GM12878 (cell line): Measurements from ENCODE around the gene ADCY5. TPM values are rescaled to one million over a fixed set of nuclear protein-coding genes. Genes with fewer than 3 reads are reported as not detected.

Experiments used
- ATAC-seq: fragments of 200-7000 bp; cut with Tn5 transposase; 3 replicates; pipeline ENCODE4 v1.9.1; 2020; ENCODE audit warnings: mild to moderate bottlenecking, moderate library complexity
- BruUV-seq: library from RNA; stranded (reverse); fragments of 400-500 nt; replicated peaks from 2 replicates; lab custom pipeline; 2021; lab: Mats Ljungman, UMichigan
- CTCF ChIA-PET: fragments of 300-600 bp; sonication (Branson Sonifier 250); formaldehyde crosslinking; extraction: SDS; loops from one replicate; lab custom pipeline; 2021; ENCODE audit warnings: inconsistent platforms; lab: Yijun Ruan, JAX
- POLR2A ChIA-PET: fragments of 350-600 bp; formaldehyde crosslinking; extraction: SDS; loops from one replicate; lab custom pipeline; 2021; ENCODE audit warnings: inconsistent platforms; lab: Charles Lee
- RAD21 ChIA-PET: fragments of 300-600 bp; sonication (Branson Sonifier 250); formaldehyde crosslinking; loops from one replicate; lab custom pipeline; 2023; ENCODE audit warnings: antibody characterized with exemption; ENCODE audit not compliant: unreplicated experiment; lab: Charles Lee
- SMC1A ChIA-PET: fragments of 300-600 bp; sonication (Branson Sonifier 250); formaldehyde crosslinking; loops from one replicate; lab custom pipeline; 2023; ENCODE audit not compliant: unreplicated experiment, uncharacterized antibody; lab: Charles Lee
- DNase-seq: peaks from one replicate; pipeline ENCODE4 v3.0.0-alpha.2; 2011; ENCODE audit warnings: low read depth, low spot score
- FAIRE-seq: peaks from 3 replicates; lab custom pipeline; 2011; peaks lifted over from hg19 to GRCh38; lab: Jason Lieb, UNC
- H2AFZ ChIP-seq: 2 replicates; pipeline ENCODE4 v1.6.0; 2011; ENCODE audit warnings: low read depth, low read length, control low read depth; ENCODE audit not compliant: control insufficient read depth
- H3K27ac ChIP-seq: 2 replicates; pipeline ENCODE4 v1.5.1; 2011; ENCODE audit warnings: control low read depth; ENCODE audit not compliant: control insufficient read depth, insufficient read depth
- H3K27me3 ChIP-seq, 2 experiments: replicated peaks in 1 of 2; 2 replicates each; pipeline versions ENCODE4 v1.6.0 to v1.6.1; 2011; ENCODE audit warnings: low read length in 1 of 2; ENCODE audit not compliant: control insufficient read depth in 2 of 2, insufficient read depth in 2 of 2
- H3K36me3 ChIP-seq, 2 experiments: 2 replicates each; pipeline ENCODE4 v1.5.1; 2011; ENCODE audit warnings: low read length in 1 of 2; ENCODE audit not compliant: control insufficient read depth in 2 of 2, insufficient read depth in 2 of 2
- H3K4me1 ChIP-seq: 2 replicates; pipeline ENCODE4 v1.6.1; 2011; ENCODE audit warnings: mild to moderate bottlenecking, low read length, moderate library complexity, mixed read lengths; ENCODE audit not compliant: control insufficient read depth, insufficient read depth
- H3K4me2 ChIP-seq: 2 replicates; pipeline ENCODE4 v1.6.0; 2011; ENCODE audit warnings: control low read depth; ENCODE audit not compliant: control insufficient read depth, insufficient read depth
- H3K4me3 ChIP-seq: fragments of 200-600 bp; sonication (generic); 2 replicates; pipeline ENCODE4 v1.5.1; 2016
- H3K79me2 ChIP-seq: 2 replicates; pipeline ENCODE4 v1.6.0; 2011; ENCODE audit warnings: low read length; ENCODE audit not compliant: control insufficient read depth, insufficient read depth
- H3K9ac ChIP-seq: 2 replicates; pipeline ENCODE4 v1.8.0; 2011; ENCODE audit warnings: low read length, control low read depth, mixed read lengths; ENCODE audit not compliant: control insufficient read depth, insufficient read depth
- H3K9me3 ChIP-seq: replicated peaks from 3 replicates; pipeline ENCODE4 v1.5.1; 2011; ENCODE audit warnings: mild to moderate bottlenecking, low read length; ENCODE audit not compliant: control insufficient read depth, insufficient read depth
- H4K20me1 ChIP-seq: 2 replicates; pipeline ENCODE4 v1.6.0; 2011; ENCODE audit not compliant: control insufficient read depth, insufficient read depth
- ASH2L ChIP-seq: fragments of 300-600, 200-600 bp; sonication (generic); IDR thresholded peaks from 2 replicates; pipeline ENCODE4 v1.6.1; 2017; ENCODE audit warnings: low read depth, mild to moderate bottlenecking, borderline replicate concordance
- DPF2 ChIP-seq: fragments of 450-650 bp; IDR thresholded peaks from 2 replicates; pipeline ENCODE4 v1.6.1; 2017; ENCODE audit warnings: mild to moderate bottlenecking
- E2F4 ChIP-seq: IDR thresholded peaks from 2 replicates; pipeline ENCODE4 v1.6.1; 2012; ENCODE audit warnings: low read depth, low read length, improper control_type of control experiment
- FOS ChIP-seq: IDR thresholded peaks from 3 replicates; pipeline ENCODE4 v1.6.1; 2011; ENCODE audit warnings: borderline replicate concordance; ENCODE audit not compliant: insufficient read length; ENCODE audit errors: extremely low read depth
- HDGF ChIP-seq: fragments of 450-650 bp; IDR thresholded peaks from 2 replicates; pipeline ENCODE4 v1.6.1; 2016; ENCODE audit warnings: antibody characterized with exemption
- MYC ChIP-seq: IDR thresholded peaks from 2 replicates; pipeline ENCODE4 v1.6.1; 2011; ENCODE audit warnings: mild to moderate bottlenecking, low read length, moderate library complexity, inconsistent platforms; ENCODE audit not compliant: insufficient read depth, insufficient replicate concordance, insufficient read length, severe bottlenecking
- NFYA ChIP-seq: IDR thresholded peaks from 2 replicates; pipeline ENCODE4 v1.6.1; 2011; ENCODE audit warnings: low read depth, mild to moderate bottlenecking, low read length, improper control_type of control experiment, borderline replicate concordance
- NFYB ChIP-seq: IDR thresholded peaks from 2 replicates; pipeline ENCODE4 v1.6.1; 2011; ENCODE audit warnings: low read depth, mild to moderate bottlenecking, low read length, improper control_type of control experiment, moderate library complexity; ENCODE audit not compliant: insufficient read depth
- RBBP5 ChIP-seq: fragments of 200-600 bp; sonication (generic); conservative IDR thresholded peaks from 2 replicates; pipeline ENCODE4 v1.6.1; 2016
- SPI1 ChIP-seq: IDR thresholded peaks from 2 replicates; pipeline ENCODE4 v1.6.1; 2011; ENCODE audit warnings: low read depth, mild to moderate bottlenecking, low read length, moderate library complexity, borderline replicate concordance; ENCODE audit not compliant: insufficient read depth
- SREBF2 ChIP-seq: IDR thresholded peaks from 2 replicates; pipeline ENCODE4 v1.6.1; 2012; ENCODE audit warnings: mild to moderate bottlenecking, low read length
- SUZ12 ChIP-seq: fragments of 200-600 bp; sonication (generic); IDR thresholded peaks from one replicate; pipeline ENCODE4 v1.6.1; 2018; ENCODE audit warnings: antibody characterized with exemption, mild to moderate bottlenecking; ENCODE audit not compliant: unreplicated experiment
- YBX1 ChIP-seq: fragments of 450-650 bp; IDR thresholded peaks from 2 replicates; pipeline ENCODE4 v1.6.1; 2016; ENCODE audit warnings: antibody characterized with exemption
- ZNF384 ChIP-seq: IDR thresholded peaks from 2 replicates; pipeline ENCODE4 v1.6.1; 2012; ENCODE audit warnings: low read depth, mild to moderate bottlenecking, low read length, improper control_type of control experiment, borderline replicate concordance
- WGBS: methylation state at CpG from one replicate; pipeline ENCODE4 v1.1.6; 2016; ENCODE audit warnings: low lambda C conversion rate; ENCODE audit not compliant: insufficient replicate concordance, insufficient coverage; ENCODE audit errors: missing lambda C conversion rate; 5-methylcytosine and 5-hydroxymethylcytosine counted together
- in situ Hi-C: fragments of 300-500 bp; cut with MboI; formaldehyde crosslinking; loops from 9 replicates; pipeline ENCODE4 v1.14.3; 2018; ENCODE audit warnings: mixed read lengths
- intact Hi-C: fragments of 100-400 bp; cut with micrococcal nuclease; formaldehyde crosslinking; loops from one replicate; pipeline ENCODE4 v1.14.2; 2022; ENCODE audit not compliant: unreplicated experiment
- polyA plus RNA-seq, 11 experiments: library from polyadenylated mRNA; depleted of rRNA in 4 of 11; unstranded in 6 of 11; stranded (reverse) in 5 of 11; fragments of >200 nt; fragmentation: Nextera tagmentation in 4 of 11; fragmentation: Illumina TruSeq in 1 of 11; extraction: Ambion mirVana in 4 of 11; extraction: Trizol in 1 of 11; gene quantifications; 1 replicate in 1 of 11; 2 replicates in 10 of 11; pipeline versions ENCODE4 v1.2.1 to v1.2.3, GENCODE V29; 2011 to 2016; ENCODE audit warnings: inconsistent platforms in 2 of 11, missing spikeins in 2 of 11, low read depth in 1 of 11
- total RNA-seq, 4 experiments: library from RNA; depleted of rRNA in 3 of 4; stranded (reverse); fragments of >200 nt in 3 of 4; fragmentation: Illumina TruSeq in 1 of 4; extraction: Trizol in 1 of 4; gene quantifications; 2 replicates each; pipeline versions ENCODE4 v1.2.1 to v1.2.3, GENCODE V29; 2013 to 2021
- TF ChIP-seq, protein P1 (sequence below): IDR thresholded peaks from 2 replicates; pipeline ENCODE4 v1.6.1; 2011; ENCODE audit warnings: borderline replicate concordance, low read depth, mild to moderate bottlenecking, moderate library complexity, mixed read lengths, low read length; ENCODE audit not compliant: insufficient read depth; ENCODE audit errors: extremely low read length
- TF ChIP-seq, protein P2 (sequence below): fragments of 450-650 bp; IDR thresholded peaks from 2 replicates; pipeline ENCODE4 v1.6.1; 2017; ENCODE audit warnings: mild to moderate bottlenecking, moderate library complexity

The ADCY5 gene
- total and polyA plus RNA-seq, 10 of the 15 experiments (the other 5 are each of a cell fraction or from before 2014, with no cell fraction given): under 0.01 to 0.24 (median 0.02) TPM; not detected in 4

GRCh38 chr3:123423806-123424205 lies 25.1 kb downstream of the ADCY5 start:
- H3K27ac ChIP-seq: no peak overlapping the region
- H3K9me3 ChIP-seq: no peaks in the 10 kb centered on the region
- ChIA-PET RAD21 (no interaction called here), POLR2A (no interaction called here), SMC1A (no interaction called here), CTCF (no interaction called here)
- DNase-seq (no peak), ATAC-seq (no peak), FAIRE-seq (no peak)
- in situ Hi-C loops (no loop called here), intact Hi-C loops (no loop called here)
- H3K4me2 ChIP-seq: no peak overlapping the region
- no peak overlapping the region for H2AFZ ChIP-seq
- H3K4me1 ChIP-seq: no peaks in the 10 kb centered on the region
- H4K20me1 ChIP-seq: no peaks in the 10 kb centered on the region
- H3K79me2 ChIP-seq: no peaks in the 10 kb centered on the region
- no TSS peak for BruUV-seq
- H3K9ac ChIP-seq: no peak overlapping the region
- H3K36me3 ChIP-seq: no peaks in the 10 kb centered on the region
- H3K27me3 ChIP-seq: peaks cover 0 to 3% of the 10 kb centered on the region in 2 experiments; a peak in 3 of 4 replicates
- WGBS: under 1% methylated on average over 7 of the region's 7 CpGs
- H3K4me3 ChIP-seq: no peak overlapping the region
- TF ChIP-seq ASH2L: no peak
- no peak for TF ChIP-seq NFYA
- no peak for TF ChIP-seq E2F4
- TF ChIP-seq, protein P1, sequence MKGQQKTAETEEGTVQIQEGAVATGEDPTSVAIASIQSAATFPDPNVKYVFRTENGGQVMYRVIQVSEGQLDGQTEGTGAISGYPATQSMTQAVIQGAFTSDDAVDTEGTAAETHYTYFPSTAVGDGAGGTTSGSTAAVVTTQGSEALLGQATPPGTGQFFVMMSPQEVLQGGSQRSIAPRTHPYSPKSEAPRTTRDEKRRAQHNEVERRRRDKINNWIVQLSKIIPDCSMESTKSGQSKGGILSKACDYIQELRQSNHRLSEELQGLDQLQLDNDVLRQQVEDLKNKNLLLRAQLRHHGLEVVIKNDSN: no peak
- no peak for TF ChIP-seq ZNF384
- TF ChIP-seq SPI1: no peak
- no peak for TF ChIP-seq SUZ12
- TF ChIP-seq FOS: no peak
- no peak for TF ChIP-seq RBBP5
- no peak for TF ChIP-seq NFYB
- no peak for TF ChIP-seq HDGF
- no peak for TF ChIP-seq SREBF2
- no peak for TF ChIP-seq DPF2
- TF ChIP-seq MYC: no peak
- no peak for TF ChIP-seq YBX1
- TF ChIP-seq, protein P2, sequence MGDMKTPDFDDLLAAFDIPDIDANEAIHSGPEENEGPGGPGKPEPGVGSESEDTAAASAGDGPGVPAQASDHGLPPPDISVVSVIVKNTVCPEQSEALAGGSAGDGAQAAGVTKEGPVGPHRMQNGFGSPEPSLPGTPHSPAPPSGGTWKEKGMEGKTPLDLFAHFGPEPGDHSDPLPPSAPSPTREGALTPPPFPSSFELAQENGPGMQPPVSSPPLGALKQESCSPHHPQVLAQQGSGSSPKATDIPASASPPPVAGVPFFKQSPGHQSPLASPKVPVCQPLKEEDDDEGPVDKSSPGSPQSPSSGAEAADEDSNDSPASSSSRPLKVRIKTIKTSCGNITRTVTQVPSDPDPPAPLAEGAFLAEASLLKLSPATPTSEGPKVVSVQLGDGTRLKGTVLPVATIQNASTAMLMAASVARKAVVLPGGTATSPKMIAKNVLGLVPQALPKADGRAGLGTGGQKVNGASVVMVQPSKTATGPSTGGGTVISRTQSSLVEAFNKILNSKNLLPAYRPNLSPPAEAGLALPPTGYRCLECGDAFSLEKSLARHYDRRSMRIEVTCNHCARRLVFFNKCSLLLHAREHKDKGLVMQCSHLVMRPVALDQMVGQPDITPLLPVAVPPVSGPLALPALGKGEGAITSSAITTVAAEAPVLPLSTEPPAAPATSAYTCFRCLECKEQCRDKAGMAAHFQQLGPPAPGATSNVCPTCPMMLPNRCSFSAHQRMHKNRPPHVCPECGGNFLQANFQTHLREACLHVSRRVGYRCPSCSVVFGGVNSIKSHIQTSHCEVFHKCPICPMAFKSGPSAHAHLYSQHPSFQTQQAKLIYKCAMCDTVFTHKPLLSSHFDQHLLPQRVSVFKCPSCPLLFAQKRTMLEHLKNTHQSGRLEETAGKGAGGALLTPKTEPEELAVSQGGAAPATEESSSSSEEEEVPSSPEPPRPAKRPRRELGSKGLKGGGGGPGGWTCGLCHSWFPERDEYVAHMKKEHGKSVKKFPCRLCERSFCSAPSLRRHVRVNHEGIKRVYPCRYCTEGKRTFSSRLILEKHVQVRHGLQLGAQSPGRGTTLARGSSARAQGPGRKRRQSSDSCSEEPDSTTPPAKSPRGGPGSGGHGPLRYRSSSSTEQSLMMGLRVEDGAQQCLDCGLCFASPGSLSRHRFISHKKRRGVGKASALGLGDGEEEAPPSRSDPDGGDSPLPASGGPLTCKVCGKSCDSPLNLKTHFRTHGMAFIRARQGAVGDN: no peak
